Omental fat pad (tissue), 4 donors: Measurements from ENCODE around the gene NREP. TPM values are rescaled to one million over a fixed set of nuclear protein-coding genes. Genes with fewer than 3 reads are reported as not detected.

Experiments used
- ATAC-seq: fragments of 150-250 bp; one replicate; pipeline ENCODE4 v1.9.1; 2016; ENCODE audit warnings: mild to moderate bottlenecking, moderate library complexity; ENCODE audit not compliant: low FRiP score
- DNase-seq: peaks from one replicate; pipeline ENCODE4 v3.0.0-alpha.2; 2019; ENCODE audit warnings: low spot score
- total RNA-seq, 4 donors: library from RNA; depleted of rRNA; stranded (reverse); fragments of >200 nt; gene quantifications; one replicate each; pipeline ENCODE4 v1.1.0, GENCODE V29; 2016
- TF ChIP-seq, protein P1 (sequence below), 3 donors: fragments of 450-650 bp; IDR thresholded peaks; one replicate each; pipeline ENCODE4 v1.5.1; 2016 to 2017; ENCODE audit warnings: antibody characterized with exemption in 3 of 3, mild to moderate bottlenecking in 3 of 3, moderate library complexity in 2 of 3

The NREP gene
- total RNA-seq, 4 donors from 2014 or later = 4.4 to 17.2 (median 6.8) TPM

DNA sequence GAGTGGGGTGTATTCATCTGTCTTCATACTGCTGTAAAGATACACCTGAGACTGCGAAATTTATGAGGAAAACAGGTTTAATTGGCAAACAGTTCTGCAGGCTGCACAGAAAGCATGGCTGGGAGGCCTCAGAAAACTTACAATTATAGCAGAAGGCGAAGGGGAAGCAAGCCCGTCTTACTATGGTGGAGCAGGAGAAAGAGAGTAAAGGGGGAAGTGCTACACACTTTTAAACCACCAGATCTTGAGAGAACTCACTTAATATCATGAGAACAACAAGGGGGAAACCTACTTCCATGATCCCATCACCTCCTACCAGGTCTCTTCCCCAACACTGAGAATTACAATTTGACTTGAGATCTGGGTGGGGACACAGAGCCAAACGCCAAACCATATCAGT, 12.5 kb upstream of the NREP start:
- ATAC-seq = no peak
- TF ChIP-seq, protein P1, sequence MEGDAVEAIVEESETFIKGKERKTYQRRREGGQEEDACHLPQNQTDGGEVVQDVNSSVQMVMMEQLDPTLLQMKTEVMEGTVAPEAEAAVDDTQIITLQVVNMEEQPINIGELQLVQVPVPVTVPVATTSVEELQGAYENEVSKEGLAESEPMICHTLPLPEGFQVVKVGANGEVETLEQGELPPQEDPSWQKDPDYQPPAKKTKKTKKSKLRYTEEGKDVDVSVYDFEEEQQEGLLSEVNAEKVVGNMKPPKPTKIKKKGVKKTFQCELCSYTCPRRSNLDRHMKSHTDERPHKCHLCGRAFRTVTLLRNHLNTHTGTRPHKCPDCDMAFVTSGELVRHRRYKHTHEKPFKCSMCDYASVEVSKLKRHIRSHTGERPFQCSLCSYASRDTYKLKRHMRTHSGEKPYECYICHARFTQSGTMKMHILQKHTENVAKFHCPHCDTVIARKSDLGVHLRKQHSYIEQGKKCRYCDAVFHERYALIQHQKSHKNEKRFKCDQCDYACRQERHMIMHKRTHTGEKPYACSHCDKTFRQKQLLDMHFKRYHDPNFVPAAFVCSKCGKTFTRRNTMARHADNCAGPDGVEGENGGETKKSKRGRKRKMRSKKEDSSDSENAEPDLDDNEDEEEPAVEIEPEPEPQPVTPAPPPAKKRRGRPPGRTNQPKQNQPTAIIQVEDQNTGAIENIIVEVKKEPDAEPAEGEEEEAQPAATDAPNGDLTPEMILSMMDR (IDR thresholded peaks at IDR 0.05) = no peak

DNA sequence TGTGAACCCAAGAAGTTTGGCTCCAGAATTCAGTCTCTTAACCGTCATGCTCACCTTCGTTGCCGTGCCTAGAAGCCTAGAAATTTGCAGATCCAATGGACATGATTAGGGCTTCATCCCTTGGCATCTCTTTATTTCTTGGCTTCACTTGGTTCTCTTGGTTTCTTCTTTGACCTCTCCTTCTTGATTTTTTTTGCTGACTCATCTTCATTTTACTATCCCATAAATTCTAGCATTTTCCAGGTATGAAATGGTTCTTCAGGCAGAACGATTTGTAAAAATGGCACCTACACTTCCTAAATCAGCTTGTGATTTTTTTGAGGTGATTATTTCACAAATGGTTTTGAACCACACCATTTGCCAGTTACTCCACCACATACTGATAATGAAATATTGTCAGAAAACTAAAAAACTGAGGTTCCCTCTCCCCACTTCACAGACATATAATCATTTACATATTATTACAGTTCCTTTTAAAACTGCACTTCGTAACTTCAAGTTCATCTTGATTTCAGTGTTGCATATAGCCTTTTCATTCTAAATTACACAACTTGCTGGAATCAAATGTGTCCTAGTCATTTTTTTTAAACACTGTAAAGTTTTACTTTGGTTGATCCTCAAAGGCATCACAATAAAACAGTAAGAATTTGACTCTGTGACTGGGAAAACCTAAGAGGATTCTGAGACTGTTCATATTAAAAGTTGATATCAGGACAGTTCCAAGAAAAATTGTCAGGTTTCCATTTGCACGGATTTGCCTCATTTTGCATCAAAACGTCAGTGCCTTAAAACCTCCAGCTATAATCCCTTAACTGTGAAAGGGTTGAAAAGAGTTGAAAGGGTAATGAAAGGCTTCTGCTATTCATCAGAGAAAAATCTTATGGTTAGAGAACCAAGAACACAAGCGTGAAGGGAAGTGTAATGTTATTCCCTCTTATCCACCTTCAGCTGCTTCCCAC, 8.9 kb upstream of the NREP start:
- ATAC-seq (no peak), DNase-seq (no peak)
- TF ChIP-seq, protein P1 (IDR thresholded peaks at IDR 0.05) = no peak

More for the DNA sequence above, 12.5 kb upstream of the NREP start:
- no peak for DNase-seq

DNA sequence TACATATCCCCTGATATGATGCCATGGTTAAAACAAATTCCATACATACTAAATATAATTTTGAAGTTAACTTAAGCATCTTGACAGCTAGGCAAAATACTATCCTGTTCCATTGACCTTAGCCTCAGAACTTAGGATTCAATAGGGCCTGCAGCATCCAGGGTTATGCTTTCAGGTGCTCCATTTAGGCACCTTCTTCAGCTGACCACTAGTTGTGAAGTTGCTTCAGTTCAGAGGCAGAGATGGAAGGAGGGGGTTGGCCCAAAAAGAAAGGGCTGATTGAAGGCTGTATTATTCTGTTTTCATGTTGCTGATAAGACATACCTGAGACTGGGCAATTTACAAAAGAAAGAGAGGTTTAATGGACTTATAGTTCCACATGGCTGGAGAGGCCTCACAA, 7.0 kb upstream of the NREP start:
- no peak for ATAC-seq

DNA sequence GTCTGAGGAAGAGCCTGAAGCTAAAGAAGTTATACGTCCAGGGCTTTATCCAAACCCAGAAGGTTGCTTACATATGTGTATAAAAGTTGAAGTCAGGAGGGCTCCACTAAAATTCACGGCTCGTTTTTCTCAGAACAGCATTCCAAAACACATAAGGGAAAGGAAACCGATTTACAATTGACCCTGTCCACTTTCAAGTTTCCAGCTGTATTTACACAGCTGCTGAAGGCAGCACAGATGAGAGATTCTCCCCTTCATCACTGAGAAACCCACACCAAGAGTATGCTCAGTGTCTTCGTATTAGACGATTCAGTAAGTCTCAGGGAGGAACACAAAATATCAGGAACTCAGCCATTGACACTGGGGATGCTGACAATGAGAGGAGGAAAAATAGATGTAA, 5.9 kb upstream of the NREP start:
- DNase-seq (no peak), ATAC-seq (no peak)
- TF ChIP-seq, protein P1 (IDR thresholded peaks at IDR 0.05) = no peak

More for the DNA sequence above, 7.0 kb upstream of the NREP start:
- TF ChIP-seq, protein P1 (IDR thresholded peaks at IDR 0.05) = no peak
- no peak for DNase-seq

DNA sequence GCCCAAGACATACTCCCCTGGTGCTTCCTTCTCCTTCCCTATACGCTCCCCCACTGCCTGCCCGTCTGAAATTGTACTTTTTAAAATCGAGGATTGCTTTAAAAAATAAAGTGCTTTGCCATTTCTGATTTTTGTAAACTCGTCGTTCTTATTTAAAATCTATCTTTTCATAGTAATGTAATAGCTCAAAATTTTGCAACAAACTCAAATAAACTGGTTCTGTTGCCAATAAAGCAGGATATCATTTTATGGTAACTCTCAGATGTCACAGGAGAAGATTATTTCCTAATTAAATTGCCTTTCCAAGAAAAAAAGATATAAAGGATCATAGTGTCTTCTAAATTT, 1.3 kb upstream of the NREP start:
- TF ChIP-seq, protein P1 (IDR thresholded peaks at IDR 0.05) = no peak
- ATAC-seq (no peak), DNase-seq (no peak)

DNA sequence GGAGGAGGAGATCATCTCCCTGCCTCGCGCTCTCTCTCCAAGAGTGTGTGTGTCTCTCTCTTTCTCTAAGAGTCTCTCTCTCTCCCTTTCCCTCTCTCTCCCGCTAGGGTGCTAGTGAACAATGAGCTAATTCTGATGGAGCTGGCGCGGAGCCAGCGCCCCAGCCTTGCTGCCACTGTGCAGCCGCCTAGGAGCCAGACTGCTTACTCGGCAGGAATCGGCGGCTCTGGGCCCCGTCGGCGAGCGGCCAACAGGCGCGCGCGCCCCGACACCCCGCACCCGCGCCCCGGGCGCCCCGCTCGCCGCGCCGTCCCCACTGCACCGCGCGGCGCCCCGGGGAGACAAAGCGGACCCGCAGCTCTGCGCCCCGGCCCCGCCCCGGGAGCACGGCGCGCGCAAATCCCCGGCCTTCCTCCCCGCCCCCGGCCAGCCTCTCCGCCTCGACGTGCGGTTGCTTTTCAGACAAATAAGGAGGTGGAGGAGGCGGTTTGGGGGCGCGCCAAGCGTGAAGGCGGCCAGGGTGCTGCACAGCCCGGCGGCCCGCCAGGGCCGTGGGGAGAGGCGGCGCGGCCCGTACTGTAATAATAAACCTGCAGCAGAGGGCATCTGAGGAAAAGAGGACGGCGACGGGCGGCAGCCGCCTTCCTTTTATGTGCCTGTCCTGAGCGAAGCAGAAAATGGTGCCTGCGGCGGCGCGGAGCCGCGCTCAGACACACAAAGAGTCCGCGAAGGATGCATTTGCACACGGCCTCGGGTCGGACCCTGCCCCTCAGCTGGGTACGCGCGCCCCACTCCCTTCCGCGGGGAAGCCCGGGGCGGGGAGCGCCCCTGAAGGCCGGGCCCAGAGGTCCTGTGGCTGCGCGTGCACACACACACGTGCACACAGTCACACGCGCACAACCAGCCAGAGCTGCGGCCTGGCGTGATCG, 625 bp upstream of the NREP start:
- TF ChIP-seq, protein P1 (IDR thresholded peaks at IDR 0.05) = peak in 1 of 3 donors; percentile 22
- ATAC-seq (peak; percentile 92), DNase-seq (peak; percentile 85)
